Adrenal gland (tissue), 12 donors: ENCODE results near the gene FMNL3. TPM values are rescaled to one million over a fixed set of nuclear protein-coding genes. Genes with fewer than 3 reads are reported as not detected.

Experiments used
- DNase-seq, 7 donors: peaks; one replicate each; pipeline ENCODE4 v3.0.0-alpha.2; 2019 to 2020
- H3K27ac ChIP-seq, 5 donors: fragments of 200-600 bp; sonication (generic) in 4 of 5; 1 replicate in 3 of 5; 2 replicates in 2 of 5; pipeline versions ENCODE4 v1.5.1 to v1.8.0; 2016 to 2020; ENCODE audit warnings: mild to moderate bottlenecking in 1 of 5
- H3K27me3 ChIP-seq: fragments of 200-600 bp; 2 replicates; pipeline ENCODE4 v1.8.0; 2021
- H3K36me3 ChIP-seq, 2 donors: fragments of 200-600 bp; replicated peaks in 1 of 2; 1 replicate in 1 of 2; 2 replicates in 1 of 2; pipeline versions ENCODE4 v1.5.1 to v1.8.0; 2018 to 2022
- H3K4me1 ChIP-seq, 2 donors: fragments of 200-600 bp; replicated peaks in 1 of 2; 1 replicate in 1 of 2; 2 replicates in 1 of 2; pipeline versions ENCODE4 v1.5.1 to v1.8.0; 2018 to 2021
- H3K4me3 ChIP-seq, 4 donors: fragments of 200-600 bp; sonication (generic) in 3 of 4; one replicate each; pipeline ENCODE4 v1.5.1; 2016 to 2018
- H3K9me3 ChIP-seq, 3 donors: fragments of 200-600 bp; sonication (generic) in 1 of 3; replicated peaks in 1 of 3; 1 replicate in 2 of 3; 2 replicates in 1 of 3; pipeline versions ENCODE4 v1.5.1 to v1.8.0; 2016 to 2021
- CTCF ChIP-seq, 6 experiments: fragments of 450-650 bp in 4 of 6; fragments of 200-600 bp in 2 of 6; sonication (generic) in 1 of 6; IDR thresholded peaks; 1 replicate in 5 of 6; 2 replicates in 1 of 6; pipeline versions ENCODE4 v1.5.1 to v1.8.0; 2016 to 2021; ENCODE audit warnings: antibody characterized with exemption in 6 of 6, mild to moderate bottlenecking in 2 of 6, moderate library complexity in 1 of 6
- POLR2A ChIP-seq, 2 donors: fragments of 450-650 bp; IDR thresholded peaks; one replicate each; pipeline ENCODE4 v1.6.1; 2017; ENCODE audit warnings: antibody characterized with exemption in 2 of 2, mild to moderate bottlenecking in 2 of 2, moderate library complexity in 1 of 2
- WGBS, 4 donors: extraction: QIAGEN DNeasy Blood & Tissue Kit in 2 of 4; methylation state at CpG; one replicate each; pipeline versions ENCODE4 v1.1.5 to v1.1.7; 2013 to 2017; 5-methylcytosine and 5-hydroxymethylcytosine counted together
- intact Hi-C, 2 donors: fragments of 100-400 bp; cut with DNase I; formaldehyde crosslinking; loops; one replicate each; pipeline versions ENCODE4 v1.14.1 to v1.15.0; 2022 to 2023
- polyA plus RNA-seq, 3 donors: library from polyadenylated mRNA; stranded (reverse); fragments of 200-250 nt in 2 of 3; fragments of 350-450 nt in 1 of 3; fragmentation: Illumina TruSeq in 1 of 3; extraction: RNeasy Lipid Tissue Mini Kit (QIAGEN cat#74804) in 1 of 3; gene quantifications; one replicate each; pipeline ENCODE4 v1.2.3, GENCODE V29; 2013 to 2014
- total RNA-seq, 9 donors: library from RNA; depleted of rRNA in 4 of 9; stranded (reverse); fragments of >200 nt in 4 of 9; fragments of 120-200 nt in 1 of 9; fragmentation: NEBNext Ultra II Directional in 1 of 9; extraction: Animal tissue kit (Norgen Biotek cat#: 25700) in 1 of 9; gene quantifications; one replicate each; pipeline versions ENCODE4 v1.1.0 to v1.2.4, GENCODE V29; 2013 to 2023
- donor health status: healthy with polysubstance abuse.
- donor health status: Bipolar disorder and iron deficiency.
- donor health status: DM: yes; HTN: yes; CAD: no.
- donor health status: DM: no; HTN: no; CAD: no.
- donor health status: DM: no; HTN: no; CAD: no.
- donor health status: DM: yes; HTN: yes; CAD: no.

FMNL3 gene
- total and polyA plus RNA-seq, 12 donors: 4.7 to 24.1 (median 15.0) TPM

DNA sequence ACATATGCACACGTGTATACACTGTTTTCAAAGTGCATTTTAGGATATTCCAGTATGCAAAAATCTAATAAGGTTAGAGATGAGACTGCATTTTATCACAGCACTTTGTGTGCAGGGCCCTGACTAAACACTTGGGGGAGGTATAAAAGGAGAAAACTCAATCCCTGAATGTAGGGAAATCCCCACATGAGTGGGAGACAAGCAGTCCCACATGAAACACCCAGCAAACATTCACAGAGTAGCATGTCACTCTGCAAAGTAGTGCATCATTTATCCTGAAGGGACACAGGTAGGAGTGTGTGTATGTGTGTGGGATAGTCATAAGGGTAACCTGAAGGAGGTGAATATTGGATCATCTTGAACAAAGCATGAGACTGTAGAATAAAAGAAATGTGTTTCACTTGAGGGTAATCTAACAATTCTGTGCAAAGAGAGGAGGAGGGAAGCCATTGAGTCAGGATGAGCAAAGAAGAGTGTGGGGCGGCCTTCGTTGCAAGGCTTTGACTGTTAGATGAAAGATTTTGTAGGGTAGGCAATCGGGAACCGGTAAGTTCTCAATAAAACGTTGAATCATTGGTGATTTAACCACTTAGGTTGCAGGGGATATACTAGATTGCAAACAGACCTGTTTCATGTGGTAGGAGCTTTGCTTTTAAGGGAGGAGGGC is 80.9 kb downstream of the FMNL3 start:
- no peak overlapping the region for H3K4me3 ChIP-seq
- peak overlapping the region in 2 of 5 donors; percentile 26 to 85 for H3K27ac ChIP-seq
- no peaks in the 10 kb centered on the region for H3K36me3 ChIP-seq
- no peaks in the 10 kb centered on the region for H3K9me3 ChIP-seq
- no peaks in the 10 kb centered on the region for H3K27me3 ChIP-seq
- TF ChIP-seq POLR2A (IDR thresholded peaks at IDR 0.05) (no peak), CTCF (IDR thresholded peaks at IDR 0.05) (no peak)
- peaks cover 13 to 27% of the 10 kb centered on the region in 2 donors for H3K4me1 ChIP-seq
- intact Hi-C loops: no loop called here
- 79 to 85% (median 83%) methylated on average over 6 of the region's 6 CpGs for WGBS, 4 donors
- DNase-seq: peak in 2 of 7 donors; percentile 3 to 25

- peak in 3 of 7 donors; percentile 26 to 59 (median 30) for DNase-seq
- Histone ChIP-seq H3K4me3 (no peak overlapping the region), H3K9me3 (no peaks in the 10 kb centered on the region), H3K4me1 (peaks cover 13 to 27% of the 10 kb centered on the region in 2 donors), H3K27ac (peak overlapping the region in 1 of 5 donors; percentile 85), H3K36me3 (no peaks in the 10 kb centered on the region), H3K27me3 (no peaks in the 10 kb centered on the region)
- no peak for TF ChIP-seq CTCF (IDR thresholded peaks at IDR 0.05)
- TF ChIP-seq POLR2A (IDR thresholded peaks at IDR 0.05): no peak
- 40 to 58% (median 47%) methylated on average over 4 of the region's 4 CpGs for WGBS, 4 donors
- intact Hi-C loops: no loop called here
Measured at GRCh38 chr12:49624921-49625577, 82.2 kb downstream of the FMNL3 start.

- 0 to 8% (median 2%) methylated on average over 10 to 76 of the region's 76 CpGs for WGBS, 4 donors
- intact Hi-C loops: no loop called here
- Histone ChIP-seq H3K9me3 (no peaks in the 10 kb centered on the region), H3K4me3 (peak within 1 kb of the TSS in 3 of 4 donors; percentile 22 to 62 (median 24)), H3K27ac (peak within 1 kb of the TSS; percentile 4 to 91 (median 80)), H3K27me3 (no peaks in the 10 kb centered on the region), H3K36me3 (no peaks in the 10 kb centered on the region), H3K4me1 (peaks cover 13 to 27% of the 10 kb centered on the region in 2 donors)
- DNase-seq: peak; percentile 88 to 93 (median 90)
- TF ChIP-seq POLR2A (IDR thresholded peaks at IDR 0.05) (peak; percentile 83 to 92), CTCF (IDR thresholded peaks at IDR 0.05) (peak in 5 of 6 experiments; percentile 25 to 72 (median 47))
Measured at GRCh38 chr12:49623142-49623904, 83.9 kb downstream of the FMNL3 start, which contains the start of gene PRPF40B. Gene PRPF40B (plus strand): TSS chr12:49623561. CDS start chr12:49623591, 30 bp downstream.
